Left kidney (tissue), 2 donors: Measurements from ENCODE around the gene GNAL. TPM values are rescaled to one million over a fixed set of nuclear protein-coding genes. Genes with fewer than 3 reads are reported as not detected.
A peak's percentile ranks its signal among the peaks of the same experiment; 100 is the strongest.

Experiments
- DNase-seq: peaks from one replicate; pipeline ENCODE4 v3.0.0-alpha.2; 2013
- polyA plus RNA-seq: library from polyadenylated mRNA; unstranded; fragments of 120-200 nt; gene quantifications from one replicate; pipeline ENCODE4 v1.2.1, GENCODE V29; 2013; ENCODE audit not compliant: insufficient read length

Gene GNAL
- polyA plus RNA-seq, 1 donor, result 4.9 TPM

DNA sequence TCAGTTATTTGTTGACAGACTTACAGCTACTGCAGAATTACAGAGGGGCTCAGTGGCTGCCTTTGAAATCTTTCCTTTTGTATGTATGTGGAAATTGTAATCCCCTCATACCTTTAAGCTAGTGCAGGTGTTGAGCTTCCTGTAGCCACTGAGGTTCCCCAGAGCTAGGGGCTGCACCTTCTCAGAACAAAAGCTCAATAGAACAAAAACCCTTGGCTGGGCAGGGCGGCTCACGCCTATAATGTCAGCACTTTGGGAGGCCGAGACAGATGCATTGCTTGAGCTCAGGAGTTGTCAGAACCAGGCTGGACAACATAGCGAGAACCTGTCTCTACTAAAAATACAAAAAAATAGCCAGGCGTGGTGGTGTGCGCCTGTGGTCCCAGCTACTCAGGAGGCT, 120.8 kb downstream of the GNAL start:
- no peak for DNase-seq

DNA sequence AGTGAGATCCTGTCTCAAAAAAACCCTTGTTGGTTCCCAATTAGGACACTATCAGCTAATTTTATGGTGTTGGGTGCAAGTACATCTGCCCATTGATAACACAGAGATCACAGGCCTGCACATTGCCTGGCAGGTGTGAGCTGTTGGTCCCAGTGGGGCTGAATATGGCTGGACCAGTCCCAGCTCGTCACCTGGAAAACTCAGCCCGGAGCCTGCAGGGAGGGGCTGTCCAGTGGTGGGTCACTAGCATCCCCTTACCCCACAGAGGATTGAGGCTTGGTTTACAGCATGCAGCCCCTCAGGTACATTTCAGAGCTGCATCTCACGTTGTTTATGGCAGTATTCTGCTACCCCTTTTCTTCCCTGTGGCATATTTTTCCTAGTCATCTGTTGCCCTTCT, 121.3 kb downstream of the GNAL start:
- DNase-seq, result no peak

DNA sequence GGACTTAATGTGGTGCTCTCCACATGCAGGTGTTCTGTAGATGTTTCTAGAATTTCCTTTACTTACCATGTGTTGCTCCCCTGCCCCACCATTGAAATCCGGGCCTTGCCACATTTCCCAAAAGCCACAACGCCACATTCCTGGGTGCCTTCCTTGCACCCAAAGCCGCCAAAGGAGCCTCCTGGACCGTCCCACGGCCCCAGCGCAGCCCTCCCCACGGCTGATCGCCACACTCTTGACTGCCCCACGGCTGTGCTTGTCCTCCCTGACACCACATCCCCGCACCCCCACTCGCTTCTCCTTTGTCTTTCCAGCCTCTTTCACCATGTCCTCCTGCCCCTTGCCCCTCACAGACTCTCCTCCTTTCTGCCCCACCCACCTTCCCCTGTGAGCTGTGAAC, 121.9 kb downstream of the GNAL start:
- DNase-seq, result no peak

DNA sequence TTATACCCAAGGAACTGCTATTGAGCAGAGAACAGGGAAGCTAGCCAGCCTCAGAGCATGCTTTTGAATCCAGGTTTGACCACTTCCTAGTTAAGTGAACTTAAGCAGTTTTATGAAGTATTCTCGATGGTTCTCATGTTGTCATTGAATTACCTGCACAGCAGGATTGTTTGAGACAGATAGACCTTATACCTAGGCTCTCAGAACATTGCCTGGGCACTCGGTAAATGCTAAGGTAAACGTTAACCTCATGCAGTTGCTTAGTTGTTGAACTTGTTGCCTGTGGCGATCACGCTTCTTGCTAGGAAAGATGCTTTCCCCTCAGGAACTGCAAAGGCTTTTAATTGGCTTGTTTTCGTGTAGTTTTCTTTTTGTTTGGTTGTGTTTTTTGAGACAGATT, 128.2 kb downstream of the GNAL start:
- DNase-seq, result no peak

DNA sequence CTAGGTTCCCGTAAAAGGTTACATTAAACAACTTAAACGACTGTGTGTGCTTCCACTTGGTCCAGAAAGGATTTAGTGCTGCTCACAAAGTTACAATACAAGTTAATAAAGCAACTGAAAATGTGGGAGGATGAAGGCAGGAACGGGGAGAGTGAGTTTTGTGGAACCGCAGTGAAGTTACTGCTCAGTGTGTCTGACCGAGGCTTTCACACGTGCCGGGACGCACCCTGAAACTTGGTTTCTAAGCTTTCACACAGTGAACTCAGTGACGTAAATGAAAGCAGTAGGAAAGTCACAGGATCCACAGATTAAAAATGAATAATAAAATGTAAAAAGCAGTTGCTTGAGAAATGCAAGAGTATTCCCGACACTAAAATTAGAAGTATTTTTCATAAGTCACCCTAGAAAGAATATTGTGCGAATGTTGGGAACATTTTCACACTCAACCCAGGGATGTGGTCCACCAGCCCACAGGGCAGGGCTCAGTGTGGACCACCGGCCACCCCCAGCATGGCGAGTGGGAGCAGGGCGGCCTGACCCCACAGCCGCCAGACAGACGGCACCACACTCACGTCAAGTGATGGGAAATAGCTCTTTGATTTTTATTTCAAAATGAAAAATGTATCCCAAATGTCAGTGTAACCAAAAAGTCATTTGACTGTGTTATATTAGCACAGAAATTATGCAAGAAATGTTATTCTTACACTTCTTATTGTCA, 129.6 kb downstream of the GNAL start:
- DNase-seq, result no peak

DNA sequence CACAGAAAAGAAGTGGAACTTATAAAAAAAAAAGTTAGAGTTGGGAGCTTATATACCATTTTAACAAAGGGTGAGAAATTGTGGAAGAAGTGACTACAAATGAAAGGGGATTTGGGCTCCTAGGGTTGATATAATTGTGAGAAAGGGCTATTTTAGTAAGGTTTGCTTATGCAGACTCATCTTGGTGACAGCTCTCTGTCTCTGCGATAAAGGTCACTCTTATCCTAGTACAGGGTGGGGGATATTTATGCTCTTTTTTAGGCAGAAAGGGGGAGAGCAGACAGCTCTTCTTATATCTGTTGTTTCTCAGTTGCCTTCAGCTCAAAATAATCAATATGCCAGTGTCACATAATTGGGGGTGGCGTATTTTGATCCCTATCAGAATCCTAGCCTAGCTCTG, 130.9 kb downstream of the GNAL start:
- no peak for DNase-seq

DNA sequence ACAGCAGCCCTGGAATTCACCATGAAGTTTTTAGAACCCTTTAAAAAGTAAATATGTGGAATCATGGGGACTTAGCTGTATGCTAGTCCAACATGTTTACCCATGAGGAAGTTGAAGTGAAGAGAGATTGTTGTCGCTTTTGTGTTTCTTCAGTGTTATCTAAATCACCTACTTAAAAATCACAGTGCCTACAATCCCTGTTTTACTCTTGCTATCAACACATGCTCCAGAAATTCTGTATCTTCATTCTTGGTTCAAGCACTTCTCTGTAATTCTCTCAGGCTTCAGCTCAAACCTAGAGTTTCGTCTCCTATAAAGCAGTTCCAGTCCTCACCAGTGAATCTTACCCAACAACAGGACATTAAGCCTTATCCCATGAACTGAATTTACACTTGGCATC, 131.6 kb downstream of the GNAL start:
- DNase-seq, result no peak

DNA sequence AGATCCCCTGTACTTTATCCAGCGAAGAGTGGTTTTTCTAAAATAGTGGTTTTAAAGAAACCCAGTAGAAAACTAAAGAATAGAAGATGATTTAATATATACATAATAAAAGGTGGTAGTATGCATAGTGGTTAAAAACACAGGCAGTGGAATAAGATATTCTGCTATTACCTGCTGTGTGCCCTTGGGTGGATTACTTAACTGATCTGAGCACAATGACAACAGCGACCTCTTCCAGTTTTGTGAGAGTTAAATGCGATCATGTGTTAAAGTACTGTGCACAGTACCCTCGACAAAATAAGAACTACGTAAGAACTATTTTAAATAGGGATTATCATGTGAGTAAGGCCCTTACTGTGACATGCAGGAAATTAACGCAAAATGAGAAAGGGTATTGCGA, 132.1 kb downstream of the GNAL start:
- no peak for DNase-seq

DNA sequence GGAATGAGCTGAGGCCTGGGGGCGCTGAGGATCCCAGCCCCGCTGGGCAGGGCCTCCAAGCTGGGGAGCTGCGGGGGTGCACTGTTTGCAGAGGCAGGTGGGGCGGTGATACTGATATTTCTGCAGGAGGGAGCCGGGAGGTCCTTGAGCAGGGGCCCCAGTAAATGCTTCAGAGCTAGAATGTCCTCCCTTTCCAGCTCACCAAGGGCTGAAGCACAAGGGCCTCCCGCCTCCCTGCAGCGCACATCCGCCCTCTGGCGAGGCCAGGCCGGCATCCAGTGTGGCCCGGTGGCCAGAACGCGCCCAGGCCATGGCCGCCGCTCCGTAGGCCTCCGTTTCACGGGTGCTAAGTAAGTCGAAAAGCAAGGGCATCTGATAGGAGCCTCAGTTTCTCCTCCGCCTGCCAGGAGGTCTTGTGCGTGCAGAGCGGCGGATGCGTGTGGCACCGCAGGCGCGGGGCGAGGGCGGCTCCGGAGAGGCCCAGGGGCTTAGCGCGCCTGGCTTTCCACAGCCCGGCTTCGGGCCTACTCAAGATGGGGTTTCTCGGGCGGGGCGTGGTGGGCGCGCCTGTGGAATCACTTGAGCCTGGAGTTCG, 132.7 kb downstream of the GNAL start:
- DNase-seq, result no peak

DNA sequence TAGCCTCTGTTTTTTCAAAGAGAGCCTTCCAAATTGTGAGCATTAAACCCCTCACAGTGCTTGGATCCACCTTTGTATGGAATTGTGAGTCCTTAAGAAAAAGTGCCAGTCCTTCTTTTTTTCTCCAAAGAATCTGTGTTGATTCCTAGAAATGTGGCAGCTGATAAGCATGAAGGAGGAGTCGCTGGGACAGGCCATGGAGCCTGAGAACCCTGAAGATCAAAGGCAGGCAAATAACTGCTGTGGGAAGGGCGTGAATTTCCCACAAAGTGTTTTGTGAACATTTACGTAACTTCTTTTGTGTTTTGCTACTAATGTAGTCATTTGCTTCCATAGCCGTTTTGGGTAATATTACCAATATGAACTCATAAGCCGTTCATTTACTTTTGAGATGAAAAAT, 134.5 kb downstream of the GNAL start:
- DNase-seq, result no peak

DNA sequence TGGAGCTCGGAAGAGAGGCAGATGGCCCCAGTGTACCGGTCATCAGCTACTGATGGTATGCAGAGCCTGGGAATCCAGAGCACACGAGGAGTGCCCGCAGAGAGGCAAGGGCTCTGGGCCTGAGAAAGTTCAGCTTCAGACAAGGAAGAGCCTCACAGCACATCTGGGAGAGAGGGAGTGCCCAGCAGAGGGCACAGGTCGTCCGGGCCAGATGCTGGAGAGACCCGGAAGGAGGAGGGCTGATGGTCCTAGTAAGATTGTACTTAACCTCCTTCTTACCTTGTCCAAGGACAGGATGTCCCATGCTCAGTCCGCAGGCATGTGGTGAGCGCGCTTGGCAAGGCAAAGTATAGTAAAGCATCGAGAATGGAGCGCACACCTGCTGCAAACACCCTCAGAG, 137.8 kb downstream of the GNAL start:
- DNase-seq, result no peak

DNA sequence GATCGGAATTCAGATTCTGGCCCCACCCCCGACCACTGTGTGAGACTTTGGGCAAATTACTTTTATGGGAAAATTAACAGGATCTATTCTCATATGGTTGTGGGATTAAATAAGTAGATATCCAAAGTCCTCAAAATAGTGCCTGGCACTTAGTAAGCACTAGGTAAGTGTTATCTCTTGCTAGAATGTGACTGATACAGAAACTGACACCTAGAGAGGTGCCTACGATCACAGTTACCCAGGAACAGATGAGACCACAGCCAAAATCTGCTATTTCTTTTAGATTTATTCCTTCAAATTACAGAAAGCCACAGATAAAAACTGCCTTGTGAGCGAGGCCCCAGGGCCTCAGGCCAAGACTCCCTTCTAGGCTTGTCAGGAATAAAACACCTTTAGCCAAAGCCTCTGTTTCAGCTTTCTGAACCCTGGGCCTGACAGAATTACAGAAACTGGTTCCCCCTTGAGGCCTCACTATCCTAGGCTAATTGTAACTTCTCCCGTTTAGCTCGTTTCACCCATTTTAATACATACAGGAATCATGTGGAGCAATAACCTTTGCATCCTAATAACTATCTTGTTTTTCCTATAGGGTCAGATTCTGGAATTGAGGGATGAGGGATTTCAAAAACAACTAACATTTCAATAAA, 139.8 kb downstream of the GNAL start:
- DNase-seq, result no peak

DNA sequence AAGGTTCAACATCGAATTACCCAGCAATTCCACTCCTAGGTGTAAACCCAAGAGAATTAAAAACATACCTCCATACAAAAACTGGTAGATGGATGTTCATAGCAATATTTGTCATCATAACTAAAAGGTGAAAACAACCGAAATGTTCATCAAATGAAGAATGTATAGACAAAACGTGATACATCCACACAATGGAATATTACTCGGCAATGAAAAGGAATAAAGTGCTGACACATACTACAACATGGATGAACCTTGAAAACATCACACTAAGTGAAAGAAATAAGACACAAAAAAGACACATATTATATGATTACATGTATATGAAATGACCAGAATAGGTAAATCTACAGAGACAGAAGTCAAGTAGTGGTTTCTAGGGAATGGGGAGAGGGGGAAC, 141.5 kb downstream of the GNAL start:
- no peak for DNase-seq

DNA sequence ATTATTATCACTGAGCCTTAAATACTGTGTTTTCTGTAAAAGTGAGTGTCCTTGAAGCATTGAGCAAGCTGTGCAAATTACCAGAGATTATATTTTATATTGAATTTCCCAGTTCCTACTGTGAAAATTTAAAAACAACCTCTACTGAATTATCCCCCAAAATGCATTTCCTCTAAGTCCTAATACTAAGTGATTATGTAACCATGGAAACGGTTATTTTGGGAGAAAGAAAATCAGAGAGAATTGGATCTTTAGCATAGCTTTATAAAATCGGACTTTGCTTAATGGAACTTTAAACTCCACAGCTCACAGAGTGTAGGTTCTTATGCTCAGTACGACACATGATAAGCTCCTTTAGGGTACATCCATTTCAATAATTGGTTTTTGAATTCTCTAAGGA, 142.9 kb downstream of the GNAL start:
- no peak for DNase-seq

DNA sequence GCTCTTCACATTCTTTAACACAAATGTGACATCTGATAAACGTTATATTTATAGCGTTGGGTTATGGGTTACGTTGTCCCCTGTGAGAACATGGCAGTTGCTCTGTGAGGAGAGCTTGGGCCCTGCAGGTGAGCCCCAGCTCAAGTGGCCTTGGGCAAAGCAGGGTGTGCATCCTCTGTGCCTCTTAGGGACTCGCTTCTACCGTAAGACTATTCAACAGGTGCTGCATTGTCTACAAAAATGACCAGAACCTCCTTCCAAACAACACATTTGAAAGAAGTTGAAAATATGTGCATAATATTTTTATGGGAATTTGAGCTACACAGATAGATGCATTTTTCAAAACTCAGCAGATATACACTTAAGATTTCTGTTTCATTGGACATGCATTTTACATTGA, 145.7 kb downstream of the GNAL start:
- no peak for DNase-seq

DNA sequence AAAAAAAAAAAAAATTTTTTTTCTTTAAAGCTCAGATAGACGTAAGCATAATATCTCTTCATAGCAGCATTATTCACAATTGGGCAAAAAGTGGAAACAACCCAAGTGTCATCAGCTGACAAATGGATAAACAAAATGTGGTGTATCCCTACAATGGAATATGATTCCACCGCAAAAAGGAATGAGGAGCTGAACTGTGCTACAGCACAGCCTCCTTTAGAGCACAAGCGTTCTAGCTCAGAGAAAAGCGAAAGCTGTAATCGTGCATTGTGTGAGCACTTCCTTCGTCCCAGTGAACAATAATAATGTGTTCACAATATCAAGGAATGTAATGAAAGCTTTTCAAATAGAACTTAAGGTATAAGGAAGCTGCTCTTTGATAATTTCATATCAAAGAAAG, 150.5 kb downstream of the GNAL start:
- DNase-seq, result no peak

DNA sequence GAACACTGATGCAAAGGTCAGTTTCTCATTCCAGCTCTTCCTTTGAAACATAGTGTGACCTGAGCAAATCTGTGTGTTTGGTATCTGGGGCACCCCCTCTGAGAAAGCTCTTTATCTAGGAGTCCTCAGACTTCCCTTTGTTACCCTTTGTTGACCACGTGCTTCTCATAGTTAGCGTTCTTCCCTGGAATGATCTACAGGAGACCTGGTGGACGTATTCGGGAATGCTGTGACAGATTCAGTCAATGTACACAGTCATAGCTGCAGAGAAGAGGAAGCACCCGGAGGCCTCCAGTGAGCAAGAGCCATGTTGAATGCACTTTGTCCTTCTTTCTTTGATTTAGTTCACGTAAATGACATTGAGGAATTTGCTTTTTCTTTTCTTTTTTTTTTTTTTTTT, 151.4 kb downstream of the GNAL start:
- DNase-seq, result no peak

DNA sequence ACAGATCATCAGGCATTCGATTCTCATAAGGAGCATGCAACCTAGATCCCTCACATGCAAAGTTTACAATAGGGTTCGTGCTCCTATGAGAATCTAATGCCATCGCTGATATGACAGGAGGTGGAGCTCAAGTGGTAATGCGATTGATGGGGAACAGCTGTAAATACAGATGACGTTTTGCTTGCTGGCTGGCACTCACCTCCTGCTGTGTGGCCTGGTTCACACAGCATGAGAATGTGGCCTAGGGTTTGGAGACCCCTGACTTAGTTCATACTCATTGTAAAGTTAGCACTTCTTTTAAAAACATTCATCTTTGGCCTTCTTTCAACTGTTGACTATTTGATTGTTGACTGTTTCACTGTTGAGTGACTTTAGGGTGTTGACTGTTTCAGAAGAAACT, 153.5 kb downstream of the GNAL start:
- no peak for DNase-seq

DNA sequence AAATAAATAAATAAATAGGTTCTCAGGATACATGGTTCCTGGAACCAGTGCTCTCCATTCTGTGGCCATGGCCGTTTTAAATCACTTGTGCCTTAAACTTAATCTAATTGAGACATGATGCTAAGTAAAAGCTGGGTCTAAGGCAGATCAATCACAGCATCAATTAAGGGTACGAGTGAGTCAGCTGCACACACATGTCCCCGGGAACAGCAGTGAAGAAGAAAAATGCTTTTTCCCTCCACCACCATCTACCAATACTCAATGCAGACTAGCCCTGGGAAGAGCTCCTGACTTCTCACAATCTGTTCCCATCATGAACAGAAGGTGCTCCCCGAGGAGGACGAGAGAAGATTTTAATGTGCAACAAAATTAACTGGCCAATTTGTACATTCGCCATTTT, 155.4 kb downstream of the GNAL start:
- no peak for DNase-seq

DNA sequence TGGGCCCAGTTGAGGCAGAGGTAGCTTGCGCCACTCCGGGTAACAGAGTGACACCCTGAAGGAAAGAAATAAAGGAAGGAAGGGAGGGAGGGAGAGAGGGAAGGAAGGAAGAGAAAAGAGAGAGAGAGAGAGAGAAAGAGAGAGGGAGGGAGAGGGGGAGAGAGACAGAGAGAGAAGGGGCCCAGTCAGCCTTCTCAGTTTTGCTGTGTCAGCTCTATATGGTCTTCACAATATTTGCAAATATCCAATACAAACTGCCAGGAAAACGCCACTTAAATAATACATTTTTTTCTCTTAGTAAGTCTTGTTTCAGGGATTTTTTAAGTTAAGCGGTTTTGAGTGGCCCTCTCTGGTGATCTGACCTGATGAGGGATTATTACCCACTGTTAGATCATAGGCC, 156.6 kb downstream of the GNAL start:
- DNase-seq, result no peak

DNA sequence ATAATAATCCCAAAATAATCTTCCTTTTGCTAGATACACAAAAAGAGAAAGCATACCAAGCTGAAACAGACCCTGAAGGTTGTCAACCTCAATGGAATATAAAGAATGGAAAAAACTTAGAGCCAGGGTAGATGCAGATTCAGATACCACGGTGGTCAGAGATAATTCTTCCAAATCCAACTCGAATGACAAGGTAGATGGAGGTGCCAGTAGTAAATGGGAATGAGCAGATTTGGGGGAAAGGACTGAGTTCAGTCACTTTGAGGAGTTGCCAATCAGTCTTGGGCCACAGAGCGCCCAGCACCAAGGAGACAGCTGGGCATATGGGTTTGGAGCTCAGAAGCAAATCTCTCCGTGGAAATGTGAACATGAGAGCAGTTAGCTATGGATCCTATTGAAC, 158.7 kb downstream of the GNAL start:
- DNase-seq, result no peak

DNA sequence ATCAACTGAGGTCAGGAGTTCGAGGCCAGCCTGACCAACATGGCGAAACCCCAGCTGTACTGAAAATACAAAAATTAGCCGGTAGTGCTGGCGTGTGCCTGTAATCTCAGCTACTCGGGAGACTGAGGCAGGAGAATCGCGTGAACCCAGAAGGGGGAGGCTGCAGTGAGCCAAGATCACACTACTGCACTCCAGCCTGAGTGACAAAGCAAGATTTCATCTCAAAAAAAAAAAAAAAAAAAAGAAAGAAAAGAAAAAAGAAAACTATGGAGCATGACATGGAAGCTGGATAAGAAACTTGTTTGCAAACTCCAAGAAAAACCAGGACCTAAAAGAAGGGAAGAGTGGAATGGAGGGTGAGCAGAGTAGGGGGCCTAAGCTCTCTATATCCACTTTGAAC, 160.2 kb downstream of the GNAL start:
- DNase-seq, result no peak

DNA sequence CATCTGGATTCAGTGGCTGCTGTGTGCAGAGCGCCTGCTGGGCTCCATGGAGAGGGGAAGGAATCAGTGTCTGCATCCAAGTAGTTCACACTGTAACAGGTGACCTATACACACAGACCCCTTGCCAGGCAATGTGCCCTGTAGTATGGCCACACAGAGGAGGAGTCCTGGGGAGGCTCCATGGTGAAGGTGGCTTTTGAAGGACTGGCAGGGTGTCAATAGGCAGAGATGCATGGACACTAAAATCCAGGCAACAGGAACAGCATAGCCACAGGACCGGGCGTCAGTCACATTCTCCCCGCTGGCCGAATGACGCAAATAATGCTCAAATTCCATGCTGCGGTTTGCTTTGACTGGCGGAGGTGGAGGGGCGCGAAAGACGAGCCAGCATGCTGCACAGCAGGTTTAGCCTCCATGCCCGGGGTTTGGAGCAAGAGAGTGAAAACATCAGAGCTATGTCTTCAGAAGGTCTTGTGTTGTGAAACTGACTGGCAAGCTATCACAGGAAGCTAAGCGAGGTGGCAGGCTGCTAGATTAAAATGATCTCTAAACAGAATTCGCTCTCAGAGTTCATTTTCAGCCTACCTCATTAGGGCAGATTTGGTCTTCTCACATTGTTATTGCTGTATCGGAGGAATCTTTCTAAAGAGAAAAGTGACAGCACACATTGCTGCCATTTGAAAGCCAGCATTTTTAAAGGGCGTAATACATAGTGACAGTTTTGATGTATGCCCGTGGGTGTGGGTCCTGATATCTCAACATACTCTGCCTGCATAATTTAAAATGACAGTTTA, 161.0 kb downstream of the GNAL start:
- DNase-seq, result peak; percentile 54
